GM12875 (cell line): ENCODE results near the gene DLK1.

Experiments used
- H3K4me3 ChIP-seq: one replicate; pipeline ENCODE4 v1.5.1; 2011; ENCODE audit warnings: low read depth, low read length, control low read depth
- CTCF ChIP-seq: IDR thresholded peaks from 2 replicates; pipeline ENCODE4 v1.5.1; 2011; ENCODE audit warnings: low read depth, mild to moderate bottlenecking, control low read depth, inconsistent platforms, low read length, moderate library complexity, borderline replicate concordance; ENCODE audit not compliant: insufficient read depth

Gene DLK1

GRCh38 chr14:100692859-100693558 lies 33.7 kb upstream of the DLK1 start:
- H3K4me3 ChIP-seq, result no peak overlapping the region
- no peak for TF ChIP-seq CTCF

- H3K4me3 ChIP-seq, result no peak overlapping the region
- TF ChIP-seq CTCF, result no peak
These were observed 32.7 kb upstream of the DLK1 start for GRCh38 chr14:100693877-100694578.

GRCh38 chr14:100694579-100695422 lies 31.9 kb upstream of the DLK1 start:
- TF ChIP-seq CTCF, result no peak
- H3K4me3 ChIP-seq, result no peak overlapping the region

GRCh38 chr14:100695423-100695738 lies 31.3 kb upstream of the DLK1 start:
- TF ChIP-seq CTCF, result no peak
- no peak overlapping the region for H3K4me3 ChIP-seq

GRCh38 chr14:100696008-100696407 lies 30.7 kb upstream of the DLK1 start:
- no peak for TF ChIP-seq CTCF
- no peak overlapping the region for H3K4me3 ChIP-seq

- TF ChIP-seq CTCF, result no peak
- H3K4me3 ChIP-seq, result no peak overlapping the region
These were observed 30.1 kb upstream of the DLK1 start for GRCh38 chr14:100696590-100696989.
